Bronchial epithelial cell (primary cell): ENCODE data around the gene TRAF3IP1. TPM values are rescaled to one million over a fixed set of nuclear protein-coding genes. Genes with fewer than 3 reads are reported as not detected.
"Not testable (repeated sequence)": the region's sequence is repeated elsewhere in the genome, so short reads cannot be mapped to it uniquely, and the experiment has no call there.

ENCODE experiments used
- DNase-seq: peaks from one replicate; pipeline ENCODE4 v3.0.0-alpha.2; 2010; ENCODE audit warnings: low read depth
- FAIRE-seq: peaks from 2 replicates; lab custom pipeline; 2011; peaks lifted over from hg19 to GRCh38; lab: Jason Lieb, UNC
- H3K27me3 ChIP-seq: 2 replicates; pipeline ENCODE4 v1.5.1; 2011; ENCODE audit warnings: low read length; ENCODE audit not compliant: control insufficient read depth, insufficient read depth
- H3K36me3 ChIP-seq: 2 replicates; pipeline ENCODE4 v1.5.1; 2011; ENCODE audit warnings: low read length; ENCODE audit not compliant: control insufficient read depth, insufficient read depth
- H3K4me3 ChIP-seq: 2 replicates; pipeline ENCODE4 v1.5.1; 2011; ENCODE audit warnings: mild to moderate bottlenecking, low read depth, low read length, control low read depth
- total RNA-seq: library from RNA; depleted of rRNA; stranded (reverse); fragments of >200 nt; gene quantifications from 2 replicates; pipeline ENCODE4 v1.2.1, GENCODE V29; 2014
- TF ChIP-seq, protein P1 (sequence below): IDR thresholded peaks from 2 replicates; pipeline ENCODE4 v1.5.1; 2011; ENCODE audit warnings: mild to moderate bottlenecking, moderate library complexity, low read length, control low read depth, inconsistent platforms; ENCODE audit not compliant: insufficient read depth, severe bottlenecking

The TRAF3IP1 gene
- total RNA-seq, 1 donor from 2014 or later: 9.2 TPM

DNA sequence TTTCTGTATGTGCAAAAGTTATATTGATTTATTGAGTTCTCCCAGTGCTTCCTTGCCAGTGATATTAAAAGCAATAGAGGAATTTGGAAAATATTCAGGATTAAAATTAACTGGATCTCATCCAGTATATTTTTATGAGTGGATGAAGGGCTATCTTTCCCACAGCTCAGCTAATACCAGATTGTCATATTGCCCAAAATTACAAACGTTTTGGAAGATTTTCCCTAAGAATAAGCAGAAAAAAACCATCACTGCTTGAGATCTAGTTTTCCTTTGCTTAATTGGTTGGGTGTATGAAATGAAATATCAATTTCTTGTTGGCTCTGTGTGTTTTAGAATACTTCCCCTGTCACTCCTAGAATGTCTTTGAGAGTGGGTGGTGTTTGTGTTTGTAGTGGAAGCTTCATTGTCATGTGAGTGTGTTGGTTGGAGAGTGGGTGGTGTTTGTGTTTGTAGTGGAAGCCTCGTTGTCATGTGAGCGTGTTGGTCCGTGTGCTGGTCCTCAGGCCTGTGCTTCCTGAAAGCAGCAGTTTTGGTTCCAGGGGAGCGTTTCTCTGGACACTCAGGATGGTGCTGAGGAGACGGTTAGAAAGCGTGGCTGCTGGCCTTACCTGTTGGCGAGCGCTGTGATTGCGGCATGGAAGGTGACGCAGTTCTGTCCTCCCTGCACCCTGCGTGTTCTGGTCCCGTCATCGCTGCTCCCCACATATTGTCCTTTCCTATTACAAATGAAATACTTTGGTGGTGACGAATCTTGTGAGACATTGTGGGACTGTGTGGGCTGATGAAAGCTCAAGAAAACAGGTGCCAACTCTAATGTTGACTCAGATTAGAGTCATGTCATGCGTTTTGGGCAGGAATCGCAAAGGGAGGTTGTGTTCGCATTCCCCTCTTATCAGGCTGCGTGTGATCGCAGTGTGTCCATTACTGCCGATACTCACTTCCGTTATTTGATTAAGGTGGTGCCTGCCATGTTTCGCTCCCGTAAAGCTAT is 118.8 kb downstream of the TRAF3IP1 start:
- H3K4me3 ChIP-seq: no peak overlapping the region
- H3K36me3 ChIP-seq: peaks cover 17% of the 10 kb centered on the region
- DNase-seq (peak; percentile 100), FAIRE-seq (peak; percentile 100)
- TF ChIP-seq, protein P1, sequence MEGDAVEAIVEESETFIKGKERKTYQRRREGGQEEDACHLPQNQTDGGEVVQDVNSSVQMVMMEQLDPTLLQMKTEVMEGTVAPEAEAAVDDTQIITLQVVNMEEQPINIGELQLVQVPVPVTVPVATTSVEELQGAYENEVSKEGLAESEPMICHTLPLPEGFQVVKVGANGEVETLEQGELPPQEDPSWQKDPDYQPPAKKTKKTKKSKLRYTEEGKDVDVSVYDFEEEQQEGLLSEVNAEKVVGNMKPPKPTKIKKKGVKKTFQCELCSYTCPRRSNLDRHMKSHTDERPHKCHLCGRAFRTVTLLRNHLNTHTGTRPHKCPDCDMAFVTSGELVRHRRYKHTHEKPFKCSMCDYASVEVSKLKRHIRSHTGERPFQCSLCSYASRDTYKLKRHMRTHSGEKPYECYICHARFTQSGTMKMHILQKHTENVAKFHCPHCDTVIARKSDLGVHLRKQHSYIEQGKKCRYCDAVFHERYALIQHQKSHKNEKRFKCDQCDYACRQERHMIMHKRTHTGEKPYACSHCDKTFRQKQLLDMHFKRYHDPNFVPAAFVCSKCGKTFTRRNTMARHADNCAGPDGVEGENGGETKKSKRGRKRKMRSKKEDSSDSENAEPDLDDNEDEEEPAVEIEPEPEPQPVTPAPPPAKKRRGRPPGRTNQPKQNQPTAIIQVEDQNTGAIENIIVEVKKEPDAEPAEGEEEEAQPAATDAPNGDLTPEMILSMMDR: no peak
- no peaks in the 10 kb centered on the region for H3K27me3 ChIP-seq

DNA sequence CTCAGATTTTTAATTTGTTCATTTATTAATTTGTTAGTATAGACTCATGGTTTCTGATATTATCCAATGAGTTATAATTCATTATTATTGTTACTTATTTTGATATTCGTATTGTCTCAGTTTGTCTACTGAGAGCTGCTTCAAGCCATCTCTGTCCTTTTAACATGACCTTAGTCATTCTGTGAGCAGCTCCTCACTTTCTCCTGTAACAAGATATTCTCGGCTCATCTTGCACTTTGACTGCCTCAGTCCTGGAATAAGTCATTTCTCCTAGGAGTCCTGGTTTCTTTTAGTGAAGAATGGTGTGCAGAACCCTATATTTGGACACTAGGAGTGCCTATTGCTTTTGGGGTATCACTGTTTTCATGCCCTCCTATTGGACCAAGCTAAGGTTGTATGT is 119.6 kb downstream of the TRAF3IP1 start:
- DNase-seq (no peak), FAIRE-seq (no peak)
- no peak overlapping the region for H3K4me3 ChIP-seq
- TF ChIP-seq, protein P1: no peak
- H3K27me3 ChIP-seq: no peaks in the 10 kb centered on the region
- peaks cover 22% of the 10 kb centered on the region for H3K36me3 ChIP-seq

DNA sequence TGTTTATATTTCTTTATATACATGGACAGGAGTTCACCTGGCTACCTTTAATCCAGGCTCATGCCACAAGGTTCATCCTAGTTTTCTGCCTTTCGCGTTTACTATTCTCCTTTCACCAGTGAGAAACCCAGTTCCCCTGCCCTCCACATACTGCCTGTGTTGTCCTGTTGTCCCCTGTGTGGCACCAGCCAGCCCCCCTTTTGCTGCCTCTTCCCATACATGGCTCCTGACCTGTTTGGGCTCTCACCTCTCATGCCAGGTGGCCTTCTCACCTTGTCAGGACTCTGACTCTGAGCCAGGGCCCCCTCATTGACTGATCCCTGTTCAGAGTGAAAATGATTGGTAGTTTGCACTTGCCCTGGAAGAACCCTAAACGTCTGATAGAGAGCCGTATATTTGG is 120.0 kb downstream of the TRAF3IP1 start:
- no peak for FAIRE-seq
- no peak for DNase-seq
- TF ChIP-seq, protein P1: no peak
- Histone ChIP-seq H3K4me3 (no peak overlapping the region), H3K27me3 (no peaks in the 10 kb centered on the region), H3K36me3 (peaks cover 21% of the 10 kb centered on the region)

DNA sequence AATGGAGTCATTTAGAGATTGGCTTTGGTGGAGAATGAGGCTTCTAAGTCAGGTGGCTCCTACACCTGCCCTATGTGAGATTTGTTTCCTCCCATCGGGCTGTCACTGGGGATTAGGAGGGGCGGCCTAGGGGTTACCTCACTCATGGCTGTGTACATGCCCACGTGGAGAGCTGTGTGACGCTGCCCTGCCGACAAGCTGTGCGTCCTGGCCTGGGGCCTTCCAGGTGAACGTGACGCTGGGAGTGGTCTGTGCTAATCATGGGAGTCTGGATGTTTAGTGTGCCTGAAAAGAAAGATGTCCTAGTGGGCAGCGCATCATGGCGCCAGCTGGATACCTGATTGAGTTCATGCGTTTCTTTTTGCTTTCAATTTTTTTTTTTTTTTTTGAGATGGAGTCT is 120.4 kb downstream of the TRAF3IP1 start:
- FAIRE-seq (no peak), DNase-seq (no peak)
- Histone ChIP-seq H3K36me3 (peaks cover 18% of the 10 kb centered on the region), H3K27me3 (no peaks in the 10 kb centered on the region), H3K4me3 (no peak overlapping the region)
- TF ChIP-seq, protein P1: no peak

DNA sequence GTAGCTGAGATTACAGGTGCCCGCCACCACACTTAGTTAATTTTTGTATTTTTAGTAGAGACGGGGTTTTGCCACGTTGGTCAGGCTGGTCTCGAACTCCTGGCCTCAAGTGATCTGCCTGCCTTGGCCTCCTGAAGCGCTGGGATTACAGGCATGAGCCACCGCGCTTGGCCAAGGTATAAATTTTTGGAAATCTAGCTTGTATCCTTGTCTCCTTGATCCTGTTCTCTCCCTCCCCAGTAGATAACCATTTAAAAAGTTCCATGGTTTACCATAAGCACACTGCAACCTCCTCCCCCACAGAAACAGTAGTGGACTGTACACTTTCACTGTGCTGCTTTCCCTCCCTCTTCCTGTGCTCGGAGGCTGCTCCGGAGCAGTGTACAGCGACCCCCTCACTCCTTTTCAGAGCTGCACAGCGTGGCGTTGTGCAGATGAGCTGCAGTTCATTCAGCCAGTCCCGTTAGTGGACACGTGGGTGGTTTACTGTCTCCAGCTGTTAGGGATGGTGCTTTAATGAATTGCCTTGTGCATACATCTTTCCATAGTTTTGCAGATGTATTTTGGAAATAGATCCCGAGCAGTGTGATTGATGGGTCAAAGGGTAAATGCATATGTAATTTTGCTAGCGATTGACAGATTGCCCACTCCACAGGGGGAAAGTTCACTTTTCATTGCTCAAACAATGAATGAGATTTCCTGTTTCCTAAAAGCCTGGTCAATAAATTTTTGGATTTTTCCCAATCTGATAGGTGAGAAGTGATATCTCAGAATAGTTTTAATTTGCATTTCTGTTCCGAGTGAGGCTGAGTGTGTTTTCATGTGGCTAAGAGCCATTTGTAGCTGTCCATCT is 121.2 kb downstream of the TRAF3IP1 start:
- H3K36me3 ChIP-seq: peaks cover 24% of the 10 kb centered on the region
- no peaks in the 10 kb centered on the region for H3K27me3 ChIP-seq
- DNase-seq: no peak
- peak; percentile 64 for FAIRE-seq
- H3K4me3 ChIP-seq: no peak overlapping the region
- TF ChIP-seq, protein P1: no peak

- not testable (repeated sequence) for H3K4me3 ChIP-seq, H3K27me3 ChIP-seq, DNase-seq, FAIRE-seq
- H3K36me3 ChIP-seq: peaks cover 26% of the 10 kb centered on the region
These were observed 121.9 kb downstream of the TRAF3IP1 start for GRCh38 chr2:238442257-238442656.
